CD4-positive, alpha-beta T cell (primary cell): ENCODE results near the gene TEX29. TPM values are rescaled to one million over a fixed set of nuclear protein-coding genes. Genes with fewer than 3 reads are reported as not detected.

Experiments
- ATAC-seq: fragments of 200-7000 bp; cut with Tn5 transposase; one replicate; pipeline ENCODE4 v1.10.0; 2022; ENCODE audit warnings: mild to moderate bottlenecking; ENCODE audit not compliant: poor library complexity
- CTCF ChIA-PET: fragments of 350-600 bp; sonication (Branson Sonifier 250); formaldehyde crosslinking; loops from one replicate; lab custom pipeline; 2021; ENCODE audit warnings: antibody characterized with exemption, inconsistent platforms; lab: Charles Lee
- POLR2A ChIA-PET: fragments of 350-600 bp; sonication (Branson Sonifier 250); formaldehyde crosslinking; loops from one replicate; lab custom pipeline; 2021; ENCODE audit warnings: antibody characterized with exemption, inconsistent platforms; lab: Charles Lee
- DNase-seq, 14 experiments: peaks; one replicate each; pipeline ENCODE4 v3.0.0-alpha.2; 2013 to 2020; ENCODE audit warnings: mixed read lengths in 2 of 14
- H3K27ac ChIP-seq, 2 donors: one replicate each; pipeline versions ENCODE4 v1.5.1 to v1.7.0; 2013; ENCODE audit warnings: low read length in 2 of 2, low read depth in 1 of 2, mild to moderate bottlenecking in 1 of 2
- H3K27me3 ChIP-seq, 2 experiments: 1 replicate in 1 of 2; 2 replicates in 1 of 2; pipeline versions ENCODE4 v1.6.1 to v1.7.0; 2013; ENCODE audit warnings: low read length in 2 of 2, control low read depth in 1 of 2, mild to moderate bottlenecking in 1 of 2, moderate library complexity in 1 of 2; ENCODE audit not compliant: insufficient read depth in 2 of 2, control insufficient read depth in 1 of 2
- H3K36me3 ChIP-seq: one replicate; pipeline ENCODE4 v1.6.1; 2013; ENCODE audit warnings: low read length, control low read depth; ENCODE audit not compliant: insufficient read depth
- H3K4me1 ChIP-seq: one replicate; pipeline ENCODE4 v1.6.1; 2013; ENCODE audit warnings: low read length, control low read depth; ENCODE audit not compliant: insufficient read depth
- H3K4me3 ChIP-seq: one replicate; pipeline ENCODE4 v1.5.1; 2013; ENCODE audit warnings: mild to moderate bottlenecking, low read length, moderate library complexity
- H3K9me3 ChIP-seq, 2 experiments: 1 replicate in 1 of 2; 2 replicates in 1 of 2; pipeline versions ENCODE4 v1.6.1 to v1.7.0; 2013; ENCODE audit warnings: low read length in 2 of 2, mild to moderate bottlenecking in 2 of 2, control low read depth in 1 of 2, moderate library complexity in 1 of 2; ENCODE audit not compliant: control insufficient read depth in 1 of 2, insufficient read depth in 1 of 2
- H3K27ac Mint-ChIP-seq: one replicate; pipeline ENCODE4 v1.8.0; 2020; ENCODE audit warnings: mixed read lengths
- H3K27me3 Mint-ChIP-seq: one replicate; pipeline ENCODE4 v1.8.0; 2021; ENCODE audit warnings: mixed read lengths
- H3K36me3 Mint-ChIP-seq: one replicate; pipeline ENCODE4 v1.8.0; 2021; ENCODE audit warnings: low read depth, mixed read lengths
- H3K4me1 Mint-ChIP-seq: one replicate; pipeline ENCODE4 v1.8.0; 2021; ENCODE audit warnings: low read depth, mixed read lengths
- H3K4me3 Mint-ChIP-seq: one replicate; pipeline ENCODE4 v1.8.0; 2020; ENCODE audit warnings: mild to moderate bottlenecking, mixed read lengths
- H3K9me3 Mint-ChIP-seq: one replicate; pipeline ENCODE4 v1.8.0; 2020; ENCODE audit warnings: mixed read lengths
- CTCF ChIP-seq: fragments of 200-600 bp; IDR thresholded peaks from one replicate; pipeline ENCODE4 v1.8.0; 2022; ENCODE audit warnings: antibody characterized with exemption, mild to moderate bottlenecking
- intact Hi-C, 2 experiments: fragments of 100-400 bp; cut with DNase I in 1 of 2; cut with micrococcal nuclease in 1 of 2; formaldehyde crosslinking; loops; one replicate each; pipeline versions ENCODE4 v1.15.1 to v1.9.0; 2023 to 2025; cut with DNase I, micrococcal nuclease
- total RNA-seq, 174 experiments: library from RNA in 2 of 174; stranded (reverse) in 2 of 174; gene quantifications; one replicate each; pipeline ENCODE4 v1.2.3 and lab custom pipeline; 2021 to 2026

TEX29 gene
- total RNA-seq, 2 experiments from 2014 or later = 0.52 to 1.0 TPM

- peaks cover 65% of the 10 kb centered on the region for H3K36me3 ChIP-seq
- no peak overlapping the region for H3K27ac ChIP-seq
- no peaks in the 10 kb centered on the region for H3K4me1 ChIP-seq
- peaks cover 0 to 11% of the 10 kb centered on the region in 2 experiments for H3K9me3 ChIP-seq
- POLR2A ChIA-PET = no interaction called here
- peaks cover 93% of the 10 kb centered on the region for H3K36me3 Mint-ChIP-seq
- DNase-seq = peak in 2 of 14 experiments; percentile 18 to 25
- CTCF ChIA-PET = no interaction called here
- no peak overlapping the region for H3K4me3 ChIP-seq
- no peak for ATAC-seq
- no peaks in the 10 kb centered on the region for H3K9me3 Mint-ChIP-seq
- H3K27me3 Mint-ChIP-seq = no peaks in the 10 kb centered on the region
- H3K27ac Mint-ChIP-seq = no peak overlapping the region
- H3K27me3 ChIP-seq = no peaks in the 10 kb centered on the region
- intact Hi-C loops = no loop called here
- H3K4me3 Mint-ChIP-seq = no peak overlapping the region
- no peak for TF ChIP-seq CTCF
- H3K4me1 Mint-ChIP-seq = no peaks in the 10 kb centered on the region
These were observed 16.3 kb upstream of the TEX29 start for GRCh38 chr13:111304041-111304544.

GRCh38 chr13:111304603-111305289, 15.7 kb upstream of the TEX29 start:
- DNase-seq = no peak
- Histone ChIP-seq H3K27me3 (no peaks in the 10 kb centered on the region), H3K4me1 (no peaks in the 10 kb centered on the region), H3K36me3 (peaks cover 64% of the 10 kb centered on the region), H3K4me3 (no peak overlapping the region), H3K9me3 (peaks cover 0 to 11% of the 10 kb centered on the region in 2 experiments), H3K27ac (no peak overlapping the region)
- Mint-ChIP-seq H3K27ac (no peak overlapping the region), H3K27me3 (no peaks in the 10 kb centered on the region), H3K4me3 (no peak overlapping the region), H3K4me1 (no peaks in the 10 kb centered on the region), H3K36me3 (peaks cover 94% of the 10 kb centered on the region), H3K9me3 (no peaks in the 10 kb centered on the region)
- CTCF ChIA-PET = no interaction called here
- intact Hi-C loops = no loop called here
- POLR2A ChIA-PET = no interaction called here
- TF ChIP-seq CTCF = no peak
- no peak for ATAC-seq

GRCh38 chr13:111312944-111313590, 7.4 kb upstream of the TEX29 start:
- POLR2A ChIA-PET = no interaction called here
- H3K36me3 Mint-ChIP-seq = peaks cover 57% of the 10 kb centered on the region

More at GRCh38 chr13:111312944-111313590, 7.4 kb upstream of the TEX29 start:
- intact Hi-C loops = no loop called here
- Histone ChIP-seq H3K36me3 (no peaks in the 10 kb centered on the region), H3K4me1 (no peaks in the 10 kb centered on the region), H3K4me3 (no peak overlapping the region), H3K9me3 (peaks cover 7 to 38% of the 10 kb centered on the region in 2 experiments), H3K27ac (no peak overlapping the region), H3K27me3 (no peaks in the 10 kb centered on the region)
- DNase-seq = no peak
- no peak for TF ChIP-seq CTCF
- Mint-ChIP-seq H3K27ac (no peak overlapping the region), H3K4me3 (no peak overlapping the region), H3K27me3 (no peaks in the 10 kb centered on the region), H3K9me3 (peaks cover 4% of the 10 kb centered on the region), H3K4me1 (no peaks in the 10 kb centered on the region)
- no peak for ATAC-seq
- CTCF ChIA-PET = no interaction called here
